ENCODE results near the gene TCF4.

DNA sequence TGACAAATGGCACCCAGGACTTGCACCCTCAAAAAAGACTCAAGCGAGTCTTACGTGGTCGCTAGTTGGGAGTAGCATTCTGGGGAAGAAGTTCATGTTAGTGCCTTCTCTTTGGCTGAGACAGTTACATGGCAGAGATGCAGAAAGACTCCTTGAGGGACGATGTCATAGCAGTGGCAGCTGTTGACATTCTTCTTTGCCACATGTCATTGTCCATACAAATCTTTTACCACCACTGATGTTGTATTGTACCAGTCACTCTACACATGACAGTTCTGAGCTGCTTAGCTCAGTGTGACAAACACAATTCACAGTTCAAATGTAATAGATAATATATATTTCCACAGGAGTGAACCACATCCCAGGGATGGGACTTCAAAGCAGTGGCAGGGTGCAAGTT is 197.1 kb downstream of the TCF4 start:
- TF ChIP-seq, protein P1, sequence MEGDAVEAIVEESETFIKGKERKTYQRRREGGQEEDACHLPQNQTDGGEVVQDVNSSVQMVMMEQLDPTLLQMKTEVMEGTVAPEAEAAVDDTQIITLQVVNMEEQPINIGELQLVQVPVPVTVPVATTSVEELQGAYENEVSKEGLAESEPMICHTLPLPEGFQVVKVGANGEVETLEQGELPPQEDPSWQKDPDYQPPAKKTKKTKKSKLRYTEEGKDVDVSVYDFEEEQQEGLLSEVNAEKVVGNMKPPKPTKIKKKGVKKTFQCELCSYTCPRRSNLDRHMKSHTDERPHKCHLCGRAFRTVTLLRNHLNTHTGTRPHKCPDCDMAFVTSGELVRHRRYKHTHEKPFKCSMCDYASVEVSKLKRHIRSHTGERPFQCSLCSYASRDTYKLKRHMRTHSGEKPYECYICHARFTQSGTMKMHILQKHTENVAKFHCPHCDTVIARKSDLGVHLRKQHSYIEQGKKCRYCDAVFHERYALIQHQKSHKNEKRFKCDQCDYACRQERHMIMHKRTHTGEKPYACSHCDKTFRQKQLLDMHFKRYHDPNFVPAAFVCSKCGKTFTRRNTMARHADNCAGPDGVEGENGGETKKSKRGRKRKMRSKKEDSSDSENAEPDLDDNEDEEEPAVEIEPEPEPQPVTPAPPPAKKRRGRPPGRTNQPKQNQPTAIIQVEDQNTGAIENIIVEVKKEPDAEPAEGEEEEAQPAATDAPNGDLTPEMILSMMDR (IDR thresholded peaks at IDR 0.05 in 8 of 11, conservative IDR thresholded peaks at IDR 0.05 in 3 of 11) = no peak
- no peak for TF ChIP-seq POLR2AphosphoS5 (IDR thresholded peaks at IDR 0.05)

Measured in spleen (tissue), 7 donors.